ENCODE results near the gene BNC2. TPM values are rescaled to one million over a fixed set of nuclear protein-coding genes. Genes with fewer than 3 reads are reported as not detected.

Gene BNC2
- total and polyA plus RNA-seq, 2 of the 4 experiments (the other 2 are of a cell fraction), result 15.5 to 45.2 TPM

- peaks cover 22% of the 10 kb centered on the region for H3K36me3 ChIP-seq (ENCODE audit: control insufficient read depth, insufficient read depth, low read length)
- no TSS peak for BruUV-seq (replicated peaks)
Measured at GRCh38 chr9:16436545-16436944, 433.9 kb downstream of the BNC2 start.

More at GRCh38 chr9:16436545-16436944, 433.9 kb downstream of the BNC2 start:
- no peak overlapping the region for H4K91ac ChIP-seq (ENCODE audit: insufficient read depth, low read depth, low read length)
- intact Hi-C loops (cut with micrococcal nuclease), result no loop called here
- no peak overlapping the region for H2AK9ac ChIP-seq (replicated peaks; ENCODE audit: low read depth, low read length, poor library complexity)
- no peak overlapping the region for H2BK5ac ChIP-seq (ENCODE audit: low read depth, low read length, poor library complexity, severe bottlenecking)
- CTCF ChIA-PET, result no interaction called here
- TF ChIP-seq POLR2A (IDR thresholded peaks at IDR 0.05; ENCODE audit: low read depth, low read length) (no peak), CTCF (conservative IDR thresholded peaks at IDR 0.05; ENCODE audit: low read depth, low read length) (no peak), RAD21 (IDR thresholded peaks at IDR 0.05; ENCODE audit: low read length) (no peak), RFX5 (IDR thresholded peaks at IDR 0.05; ENCODE audit: low read depth, low read length) (no peak), NFE2L2 (IDR thresholded peaks at IDR 0.05; ENCODE audit: low read depth, low read length) (no peak), MXI1 (IDR thresholded peaks at IDR 0.05; ENCODE audit: borderline replicate concordance, low read depth, low read length) (no peak), RCOR1 (IDR thresholded peaks at IDR 0.05; ENCODE audit: insufficient replicate concordance, low read length) (no peak), SMC3 (IDR thresholded peaks at IDR 0.05; ENCODE audit: low read depth, low read length) (no peak), MAFK (IDR thresholded peaks at IDR 0.05; ENCODE audit: low read depth, low read length) (no peak), CHD1 (IDR thresholded peaks at IDR 0.05; ENCODE audit: low read depth, low read length) (no peak), CEBPB (IDR thresholded peaks at IDR 0.05; ENCODE audit: low read depth, low read length) (no peak), BHLHE40 (IDR thresholded peaks at IDR 0.05; ENCODE audit: low read depth, low read length) (no peak), MAZ (IDR thresholded peaks at IDR 0.05; ENCODE audit: borderline replicate concordance, low read depth, low read length) (no peak), FOS (IDR thresholded peaks at IDR 0.05; ENCODE audit: low read depth, low read length) (no peak)
- TF ChIP-seq, protein P1, sequence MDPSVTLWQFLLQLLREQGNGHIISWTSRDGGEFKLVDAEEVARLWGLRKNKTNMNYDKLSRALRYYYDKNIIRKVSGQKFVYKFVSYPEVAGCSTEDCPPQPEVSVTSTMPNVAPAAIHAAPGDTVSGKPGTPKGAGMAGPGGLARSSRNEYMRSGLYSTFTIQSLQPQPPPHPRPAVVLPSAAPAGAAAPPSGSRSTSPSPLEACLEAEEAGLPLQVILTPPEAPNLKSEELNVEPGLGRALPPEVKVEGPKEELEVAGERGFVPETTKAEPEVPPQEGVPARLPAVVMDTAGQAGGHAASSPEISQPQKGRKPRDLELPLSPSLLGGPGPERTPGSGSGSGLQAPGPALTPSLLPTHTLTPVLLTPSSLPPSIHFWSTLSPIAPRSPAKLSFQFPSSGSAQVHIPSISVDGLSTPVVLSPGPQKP (IDR thresholded peaks at IDR 0.05; ENCODE audit: borderline replicate concordance, low read depth, low read length), result no peak
- TF ChIP-seq, protein P2, sequence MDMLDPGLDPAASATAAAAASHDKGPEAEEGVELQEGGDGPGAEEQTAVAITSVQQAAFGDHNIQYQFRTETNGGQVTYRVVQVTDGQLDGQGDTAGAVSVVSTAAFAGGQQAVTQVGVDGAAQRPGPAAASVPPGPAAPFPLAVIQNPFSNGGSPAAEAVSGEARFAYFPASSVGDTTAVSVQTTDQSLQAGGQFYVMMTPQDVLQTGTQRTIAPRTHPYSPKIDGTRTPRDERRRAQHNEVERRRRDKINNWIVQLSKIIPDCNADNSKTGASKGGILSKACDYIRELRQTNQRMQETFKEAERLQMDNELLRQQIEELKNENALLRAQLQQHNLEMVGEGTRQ (IDR thresholded peaks at IDR 0.05; ENCODE audit: low read depth, low read length), result no peak
- H3K56ac ChIP-seq (ENCODE audit: extremely low read depth, insufficient read depth, low read length), result no peak overlapping the region
- no peak overlapping the region for H2AFZ ChIP-seq (replicated peaks; ENCODE audit: low read length, poor library complexity)
- no peaks in the 10 kb centered on the region; the same call in 1 of the 2 replicates for H4K20me1 ChIP-seq (ENCODE audit: insufficient read depth, low read length)
- H3K79me1 ChIP-seq (ENCODE audit: low read depth in 1 of 2, low read length in 2 of 2), result peaks cover 32 to 48% of the 10 kb centered on the region in 2 experiments
- H3K14ac ChIP-seq (replicated peaks; ENCODE audit: low read depth, low read length), result no peak overlapping the region
- no peak overlapping the region for H3K4me3 ChIP-seq (ENCODE audit: insufficient read depth, low read depth, low read length)
- H2BK120ac ChIP-seq (ENCODE audit: low read depth, low read length), result no peak overlapping the region
- H3K4me2 ChIP-seq (ENCODE audit: low read depth, low read length), result no peak overlapping the region
- no peak overlapping the region for H3K23ac ChIP-seq (ENCODE audit: low read depth, low read length)
- H3K9me3 ChIP-seq (ENCODE audit: control insufficient read depth, insufficient read depth, low read length), result no peaks in the 10 kb centered on the region
- no peak overlapping the region for H2BK15ac ChIP-seq (ENCODE audit: low read depth, low read length)
- ATAC-seq (ENCODE audit: low read depth), result no peak
- DNase-seq, result no peak
- H4K5ac ChIP-seq (ENCODE audit: low read depth, low read length), result no peak overlapping the region
- dilution Hi-C loops (cut with HindIII; ENCODE audit: low sequenced_read_pairs, unreplicated experiment), result no loop called here
- in situ Hi-C loops (cut with MboI; ENCODE audit: low sequenced_read_pairs), result no loop called here
- peaks cover 4% of the 10 kb centered on the region for H3K4me1 ChIP-seq (ENCODE audit: control insufficient read depth, insufficient read depth, low read length)
- no peak overlapping the region for H3K18ac ChIP-seq (ENCODE audit: low read depth, low read length)
- H3K27ac ChIP-seq (ENCODE audit: insufficient read depth, low read length), result no peak overlapping the region
- no peak overlapping the region for H3K9ac ChIP-seq (ENCODE audit: low read depth, low read length)
- H3K9me1 ChIP-seq (ENCODE audit: insufficient read depth, low read length), result no peaks in the 10 kb centered on the region; the same call in 1 of the 2 replicates
- POLR2A ChIA-PET (ENCODE audit: unreplicated experiment), result no interaction called here
- H3K27me3 ChIP-seq (ENCODE audit: control insufficient read depth, insufficient read depth, low read length), result no peaks in the 10 kb centered on the region
- H2BK20ac ChIP-seq (ENCODE audit: low read depth, low read length), result no peak overlapping the region
- 100% methylated on average over 2 of the region's 10 CpGs; no CpG with 5 or more reads in 1 of the 2 experiments for WGBS, 2 experiments (ENCODE audit: extremely low coverage in 2 of 2, insufficient read length in 1 of 2)
- H2AK5ac ChIP-seq (ENCODE audit: low read depth, low read length), result no peak overlapping the region
- no peak overlapping the region for H4K8ac ChIP-seq (ENCODE audit: low read depth in 2 of 2, low read length in 2 of 2)
- no peak overlapping the region for H3K4ac ChIP-seq (ENCODE audit: low read depth, low read length)
